GM18858 (cell line): ENCODE data around the gene AHRR.
"Not testable (repeated sequence)": the region's sequence is repeated elsewhere in the genome, so short reads cannot be mapped to it uniquely, and the experiment has no call there.

Experiments used
- ATAC-seq: cut with Tn5 transposase; IDR thresholded peaks from one replicate; pipeline ENCODE4 v1.9.1; 2021; ENCODE audit not compliant: unreplicated experiment

AHRR gene

DNA sequence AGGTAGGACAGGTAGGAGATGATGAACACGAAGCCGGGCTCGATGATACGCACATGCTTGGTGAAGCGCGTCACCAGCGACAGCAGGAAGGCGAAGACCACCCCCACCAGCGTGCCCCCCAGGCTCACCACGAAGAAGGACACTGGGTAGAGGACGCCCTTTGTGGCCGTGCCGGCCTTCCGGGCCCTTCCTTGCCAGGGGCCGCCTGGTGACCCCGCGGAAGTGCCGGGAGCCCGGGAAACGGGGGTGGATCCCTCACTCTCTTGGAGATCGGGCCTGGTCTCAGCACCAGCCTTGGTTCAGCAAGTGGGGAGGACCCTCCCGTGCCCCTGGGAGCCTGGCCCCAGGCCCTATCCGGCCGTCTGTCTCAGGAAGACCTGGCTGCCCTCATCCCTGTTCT is 163.0 kb downstream of the AHRR start:
- ATAC-seq, result no peak

- no peak for ATAC-seq
These were observed 163.8 kb downstream of the AHRR start for GRCh38 chr5:485113-485945.

DNA sequence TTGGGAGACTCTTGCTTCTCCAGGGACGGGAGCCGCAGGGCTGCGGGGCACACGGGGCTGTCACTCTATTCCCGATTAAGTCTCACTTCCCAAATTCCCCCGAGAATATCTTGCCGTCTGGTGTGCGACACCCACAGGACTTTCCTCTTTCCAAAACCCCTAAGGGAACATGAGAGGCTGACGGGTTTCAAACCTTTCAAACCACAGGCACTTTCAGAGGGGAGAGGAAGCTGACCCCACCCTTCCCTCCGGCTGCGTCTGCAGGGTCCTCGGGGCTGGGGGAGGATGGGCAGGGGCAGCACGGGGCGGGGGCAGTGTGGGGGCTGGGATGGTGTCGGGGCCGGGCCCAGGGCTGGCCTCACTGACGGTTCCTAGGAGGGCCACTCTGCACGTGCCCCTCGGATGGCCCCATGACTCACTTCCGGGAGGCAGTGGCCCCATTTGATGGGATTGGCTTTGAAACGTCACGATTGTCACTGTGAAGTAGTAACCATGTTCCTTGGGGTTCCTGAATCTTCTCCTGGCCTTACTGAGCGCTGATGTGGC is 164.5 kb downstream of the AHRR start:
- no peak for ATAC-seq

GRCh38 chr5:486597-486996 is 165.1 kb downstream of the AHRR start:
- ATAC-seq, result not testable (repeated sequence)
